Measurements from ENCODE around the gene KMT2E. TPM values are rescaled to one million over a fixed set of nuclear protein-coding genes. Genes with fewer than 3 reads are reported as not detected.
A peak's percentile ranks its signal among the peaks of the same experiment; 100 is the strongest.

Gene KMT2E
- total RNA-seq, 1 experiment from 2014 or later: 38.2 TPM

DNA sequence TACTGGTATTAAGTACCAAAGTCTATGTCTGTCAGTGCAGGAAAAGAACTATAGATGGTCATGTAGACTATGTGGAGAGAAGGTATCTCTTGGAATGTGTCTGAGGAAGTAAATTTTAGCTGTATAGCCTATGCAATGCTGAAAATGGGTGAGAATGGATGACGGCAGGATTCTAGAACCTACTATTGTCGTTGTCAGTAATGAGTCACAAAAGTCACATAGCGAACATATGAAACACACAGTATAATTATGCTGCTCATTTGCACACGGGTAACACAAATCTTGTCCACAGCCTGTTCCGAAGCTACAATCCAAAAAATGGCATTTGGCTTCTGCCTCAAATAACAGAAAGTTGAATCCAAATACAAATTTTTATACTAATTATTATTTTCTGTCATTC is 33.6 kb upstream of the KMT2E start:
- no CpG with 5 or more reads among the region's 5 CpGs for WGBS (ENCODE audit: extremely low coverage, insufficient read length, low lambda C conversion rate)
- TF ChIP-seq CTCF (conservative IDR thresholded peaks at IDR 0.05): no peak
- no peak overlapping the region for H3K18ac ChIP-seq (ENCODE audit: insufficient read length, low read depth, low read length)
- no peak overlapping the region for H2BK120ac ChIP-seq (ENCODE audit: low read depth, low read length, poor library complexity, severe bottlenecking)
- H3K36me3 Mint-ChIP-seq (ENCODE audit: insufficient read depth in 1 of 3, low read depth in 3 of 3): no peaks in the 10 kb centered on the region
- no peaks in the 10 kb centered on the region; the same call in 1 of the 2 replicates for H3K4me1 ChIP-seq (ENCODE audit: insufficient read depth, low read length)
- H3K9me3 ChIP-seq (ENCODE audit: control insufficient read depth, low read depth, low read length): no peaks in the 10 kb centered on the region
- H3K23me2 ChIP-seq (ENCODE audit: insufficient read length, low read depth, low read length, poor library complexity, severe bottlenecking): peaks cover 4% of the 10 kb centered on the region
- no peak overlapping the region for H2AFZ ChIP-seq (ENCODE audit: low read length)
- peak overlapping the region in 1 of 3 experiments; percentile 52; a peak in 1 of 7 replicates for H3K27ac Mint-ChIP-seq
- H2BK5ac ChIP-seq (ENCODE audit: insufficient read length, low read length): no peak overlapping the region
- H4K8ac ChIP-seq (replicated peaks; ENCODE audit: insufficient read length, low read depth, low read length): no peak overlapping the region
- no peak overlapping the region for H3K4ac ChIP-seq (ENCODE audit: low read depth, low read length)
- H3K27ac ChIP-seq (ENCODE audit: insufficient read length, low read depth, low read length): no peak overlapping the region
- no peaks in the 10 kb centered on the region for H3K27me3 Mint-ChIP-seq (ENCODE audit: low read depth)
- H2BK20ac ChIP-seq (ENCODE audit: low read depth, low read length, poor library complexity, severe bottlenecking): no peak overlapping the region
- H4K20me1 ChIP-seq (ENCODE audit: control insufficient read depth, insufficient read depth, insufficient read length): no peaks in the 10 kb centered on the region
- H3K56ac ChIP-seq (ENCODE audit: insufficient read length, low read depth, low read length): no peak overlapping the region
- H3K23ac ChIP-seq (ENCODE audit: insufficient read length, low read depth, low read length): no peak overlapping the region
- H3K4me3 Mint-ChIP-seq: no peak overlapping the region
- no peak overlapping the region for H3K4me2 ChIP-seq (ENCODE audit: insufficient read depth, insufficient read length, low read length)
- no peak overlapping the region for H2BK12ac ChIP-seq (ENCODE audit: insufficient read length, low read depth, low read length)
- H3K9me3 Mint-ChIP-seq: no peaks in the 10 kb centered on the region
- H4K91ac ChIP-seq (ENCODE audit: insufficient read length, low read depth, low read length): no peak overlapping the region
- no peak overlapping the region for H2BK15ac ChIP-seq (ENCODE audit: low read depth, low read length)
- H3K27me3 ChIP-seq (ENCODE audit: insufficient read depth, low read length): no peaks in the 10 kb centered on the region
- H3K4me1 Mint-ChIP-seq: peaks cover 44 to 66% of the 10 kb centered on the region in 2 experiments
- H3K79me2 ChIP-seq (ENCODE audit: insufficient read depth, low read length): no peaks in the 10 kb centered on the region
- no peak overlapping the region for H3K14ac ChIP-seq (ENCODE audit: insufficient read depth, low read length)
- H3T11ph ChIP-seq (ENCODE audit: low read length): no peak overlapping the region
- DNase-seq: no peak
- H4K5ac ChIP-seq (ENCODE audit: insufficient read length, low read depth, low read length): no peak overlapping the region
- H3K9ac ChIP-seq (ENCODE audit: extremely low read depth, insufficient read length, low read length): no peak overlapping the region
- no peak overlapping the region for H2AK5ac ChIP-seq (ENCODE audit: insufficient read length, low read length)
- no peaks in the 10 kb centered on the region for H3K79me1 ChIP-seq (ENCODE audit: insufficient read depth, low read depth, low read length, poor library complexity, severe bottlenecking)
